ENCODE data around the gene UCHL1. TPM values are rescaled to one million over a fixed set of nuclear protein-coding genes. Genes with fewer than 3 reads are reported as not detected.

The UCHL1 gene
- total RNA-seq = 10 to 100 TPM in 1 of 6 donors, 1 to 10 TPM in 5; 2.4 to 10.8 (median 7.3) TPM

GRCh38 chr4:41256740-41257256 is at the start of gene UCHL1:
TSS of gene UCHL1 (plus strand) at chr4:41256928. CDS start at chr4:41256977, 49 bp downstream.
- TF ChIP-seq POLR2AphosphoS5 (IDR thresholded peaks at IDR 0.05) = no peak
- TF ChIP-seq, protein P1, sequence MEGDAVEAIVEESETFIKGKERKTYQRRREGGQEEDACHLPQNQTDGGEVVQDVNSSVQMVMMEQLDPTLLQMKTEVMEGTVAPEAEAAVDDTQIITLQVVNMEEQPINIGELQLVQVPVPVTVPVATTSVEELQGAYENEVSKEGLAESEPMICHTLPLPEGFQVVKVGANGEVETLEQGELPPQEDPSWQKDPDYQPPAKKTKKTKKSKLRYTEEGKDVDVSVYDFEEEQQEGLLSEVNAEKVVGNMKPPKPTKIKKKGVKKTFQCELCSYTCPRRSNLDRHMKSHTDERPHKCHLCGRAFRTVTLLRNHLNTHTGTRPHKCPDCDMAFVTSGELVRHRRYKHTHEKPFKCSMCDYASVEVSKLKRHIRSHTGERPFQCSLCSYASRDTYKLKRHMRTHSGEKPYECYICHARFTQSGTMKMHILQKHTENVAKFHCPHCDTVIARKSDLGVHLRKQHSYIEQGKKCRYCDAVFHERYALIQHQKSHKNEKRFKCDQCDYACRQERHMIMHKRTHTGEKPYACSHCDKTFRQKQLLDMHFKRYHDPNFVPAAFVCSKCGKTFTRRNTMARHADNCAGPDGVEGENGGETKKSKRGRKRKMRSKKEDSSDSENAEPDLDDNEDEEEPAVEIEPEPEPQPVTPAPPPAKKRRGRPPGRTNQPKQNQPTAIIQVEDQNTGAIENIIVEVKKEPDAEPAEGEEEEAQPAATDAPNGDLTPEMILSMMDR (IDR thresholded peaks at IDR 0.05) = no peak
- TF ChIP-seq POLR2A (IDR thresholded peaks at IDR 0.05) = no peak
- TF ChIP-seq EP300 (IDR thresholded peaks at IDR 0.05) = no peak
- WGBS, 2 donors = 3 to 4% methylated on average over 26 to 36 of the region's 55 CpGs
- Histone ChIP-seq H3K4me1 (peaks cover 16 to 19% (median 16%) of the 10 kb centered on the region in 4 donors), H3K27ac (no peak within 1 kb of the TSS), H3K27me3 (peaks cover 6 to 15% (median 13%) of the 10 kb centered on the region in 4 donors), H3K36me3 (no peaks in the 10 kb centered on the region), H3K9me3 (no peaks in the 10 kb centered on the region), H3K4me3 (peak within 1 kb of the TSS; percentile 30 to 53 (median 49))
- ATAC-seq (ENCODE audit: low FRiP score in 2 of 2) = peak in 1 of 2 donors; percentile 80
- peak in 1 of 2 donors; percentile 83 for DNase-seq

DNA sequence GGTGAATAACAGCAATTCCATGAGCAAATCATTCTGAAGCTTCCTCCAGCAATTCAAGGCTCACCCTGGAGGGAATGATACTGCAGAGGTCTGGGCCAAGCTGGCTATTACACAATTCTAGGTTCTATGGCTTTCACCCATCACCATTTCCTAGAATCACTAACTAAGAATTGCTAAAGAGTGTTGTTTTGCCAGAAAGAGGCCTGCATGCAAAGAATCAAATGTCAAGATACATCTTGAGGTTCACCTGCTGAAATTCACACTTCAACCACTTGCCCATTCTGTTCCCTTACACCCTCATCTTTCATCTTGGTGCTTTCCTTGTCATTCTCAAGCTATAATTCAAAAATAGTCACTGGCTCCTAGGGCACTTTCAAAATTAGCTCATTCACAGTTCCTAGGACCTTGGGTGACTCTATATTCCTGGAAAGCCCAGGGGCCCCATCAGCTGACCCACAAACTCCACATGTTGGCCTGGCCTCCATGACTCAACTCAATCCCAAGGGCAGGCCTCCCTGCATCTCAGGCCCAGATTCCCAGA is 49.4 kb upstream of the UCHL1 start:
- peak in 1 of 2 donors; percentile 64 for ATAC-seq (ENCODE audit: low FRiP score in 2 of 2)
- TF ChIP-seq EP300 (IDR thresholded peaks at IDR 0.05) (no peak), POLR2A (IDR thresholded peaks at IDR 0.05) (no peak), POLR2AphosphoS5 (IDR thresholded peaks at IDR 0.05) (no peak)
- TF ChIP-seq, protein P1 (IDR thresholded peaks at IDR 0.05) = no peak
- no peak overlapping the region for H3K27ac ChIP-seq

GRCh38 chr4:41209187-41209586 is 47.5 kb upstream of the UCHL1 start:
- no peak overlapping the region for H3K4me3 ChIP-seq
- peaks cover 8 to 51% (median 15%) of the 10 kb centered on the region in 4 donors for H3K4me1 ChIP-seq
- H3K36me3 ChIP-seq = no peaks in the 10 kb centered on the region
- peak in 1 of 2 donors; percentile 36 for DNase-seq
- ATAC-seq (ENCODE audit: low FRiP score in 2 of 2) = no peak
- no peaks in the 10 kb centered on the region for H3K9me3 ChIP-seq
- peak overlapping the region in 1 of 4 donors; percentile 35 for H3K27ac ChIP-seq
- H3K27me3 ChIP-seq = peaks cover 0 to 4% (median 0%) of the 10 kb centered on the region in 4 donors
- TF ChIP-seq POLR2AphosphoS5 (IDR thresholded peaks at IDR 0.05) = no peak
- TF ChIP-seq, protein P1 (IDR thresholded peaks at IDR 0.05) = no peak
- TF ChIP-seq EP300 (IDR thresholded peaks at IDR 0.05) = no peak
- no peak for TF ChIP-seq POLR2A (IDR thresholded peaks at IDR 0.05)
- WGBS, 2 donors = 44 to 72% methylated on average over 5 of the region's 5 CpGs

More for the DNA sequence above, 49.4 kb upstream of the UCHL1 start:
- peaks cover 13 to 37% (median 21%) of the 10 kb centered on the region in 4 donors for H3K4me1 ChIP-seq
- no peak overlapping the region for H3K4me3 ChIP-seq
- no peaks in the 10 kb centered on the region for H3K9me3 ChIP-seq
- no peaks in the 10 kb centered on the region for H3K36me3 ChIP-seq
- no peak for DNase-seq
- no peaks in the 10 kb centered on the region for H3K27me3 ChIP-seq

- WGBS, 2 donors = 91 to 93% methylated on average over 3 to 9 of the region's 9 CpGs
- H3K36me3 ChIP-seq = no peaks in the 10 kb centered on the region
- no peak overlapping the region for H3K27ac ChIP-seq
- no peaks in the 10 kb centered on the region for H3K9me3 ChIP-seq
- H3K27me3 ChIP-seq = peaks cover 0 to 4% (median 0%) of the 10 kb centered on the region in 4 donors
- TF ChIP-seq POLR2A (IDR thresholded peaks at IDR 0.05) = no peak
- TF ChIP-seq POLR2AphosphoS5 (IDR thresholded peaks at IDR 0.05) = no peak
- TF ChIP-seq, protein P1 (IDR thresholded peaks at IDR 0.05) = no peak
- TF ChIP-seq EP300 (IDR thresholded peaks at IDR 0.05) = no peak
- H3K4me1 ChIP-seq = peaks cover 6 to 50% (median 15%) of the 10 kb centered on the region in 4 donors
- DNase-seq = no peak
- no peak overlapping the region for H3K4me3 ChIP-seq
- no peak for ATAC-seq (ENCODE audit: low FRiP score in 2 of 2)
Measured at GRCh38 chr4:41209901-41210300, 46.8 kb upstream of the UCHL1 start.

All from upper lobe of left lung (tissue), 6 donors.